Measurements from ENCODE around the gene C1orf53.

The C1orf53 gene

DNA sequence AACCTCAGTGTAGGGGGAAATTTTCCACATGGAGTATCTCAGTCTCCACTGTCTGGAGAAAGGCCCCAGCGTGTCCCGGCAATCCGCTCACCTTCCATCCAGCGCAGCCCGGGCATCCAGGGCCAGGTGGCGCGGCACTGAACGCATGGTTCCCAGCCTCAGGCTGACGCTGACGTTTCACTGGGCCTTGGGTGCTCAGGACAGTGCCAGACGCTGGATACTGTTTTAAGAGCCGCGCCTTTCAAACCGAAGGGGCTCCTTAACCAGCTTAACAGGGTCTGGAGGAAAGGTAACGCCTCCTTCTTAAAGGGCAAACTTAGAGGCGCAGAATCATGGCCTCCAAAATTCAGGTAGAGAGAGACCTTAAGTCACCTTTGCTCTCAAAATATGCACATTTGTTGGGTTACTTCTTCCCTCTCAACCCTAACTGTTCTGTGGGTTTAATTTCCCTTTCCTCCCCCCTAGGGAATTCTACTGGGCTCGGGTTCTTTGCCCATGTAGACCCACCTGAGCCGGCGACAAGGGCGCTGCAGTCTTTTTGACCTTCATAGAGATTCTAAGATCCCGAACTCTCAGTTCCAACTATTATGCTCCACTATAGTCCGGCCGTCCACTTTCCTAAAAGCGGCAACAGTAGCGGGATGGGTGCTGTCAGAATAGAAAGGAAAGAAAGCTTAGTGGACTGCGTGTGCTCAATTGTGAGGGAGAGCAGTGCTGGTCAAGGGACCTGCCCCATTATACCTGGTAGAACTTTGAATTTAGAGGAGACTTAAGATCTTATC, 11.3 kb downstream of the C1orf53 start:
- no peak for TF ChIP-seq CTCF (IDR thresholded peaks at IDR 0.05; ENCODE audit: low read depth, low read length, missing control alignments)
- no peak for DNase-seq
- peaks cover 96% of the 10 kb centered on the region for H3K27me3 ChIP-seq (replicated peaks)
- H3K36me3 ChIP-seq (replicated peaks), result no peaks in the 10 kb centered on the region
- no peak overlapping the region for H3K4me3 ChIP-seq (ENCODE audit: low read depth, low read length)
- no peak overlapping the region for H3K27ac ChIP-seq
- in situ Hi-C loops (cut with HindIII; ENCODE audit: low pct_ligation_motif_present, low sequenced_read_pairs), result no loop called here

DNA sequence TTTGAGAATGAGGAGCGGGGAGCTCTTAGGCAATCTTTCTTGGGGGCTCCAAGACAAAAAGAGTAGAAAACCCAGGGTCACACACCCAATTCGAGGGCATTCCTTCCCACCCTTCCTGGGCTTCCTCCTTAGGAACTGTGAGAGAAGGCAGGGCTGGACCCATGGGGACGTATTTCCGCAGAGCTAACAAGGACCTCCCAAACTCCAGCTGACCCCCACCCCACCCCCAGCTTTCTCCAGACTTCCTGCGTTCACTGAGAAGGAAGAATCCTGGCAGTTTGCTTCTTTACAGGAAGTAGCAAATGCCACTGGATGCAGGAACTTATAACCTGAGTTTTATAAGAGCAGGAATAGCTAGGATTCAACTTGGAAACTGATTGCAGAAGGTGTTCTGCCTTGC, 12.1 kb downstream of the C1orf53 start:
- H3K27me3 ChIP-seq (replicated peaks), result peaks cover 96% of the 10 kb centered on the region
- no peak for DNase-seq
- H3K36me3 ChIP-seq (replicated peaks), result no peaks in the 10 kb centered on the region
- no peak overlapping the region for H3K4me3 ChIP-seq (ENCODE audit: low read depth, low read length)
- H3K27ac ChIP-seq, result no peak overlapping the region
- no peak for TF ChIP-seq CTCF (IDR thresholded peaks at IDR 0.05; ENCODE audit: low read depth, low read length, missing control alignments)
- in situ Hi-C loops (cut with HindIII; ENCODE audit: low pct_ligation_motif_present, low sequenced_read_pairs), result no loop called here

GRCh38 chr1:197915260-197915861, 12.9 kb downstream of the C1orf53 start:
- TF ChIP-seq CTCF (IDR thresholded peaks at IDR 0.05; ENCODE audit: low read depth, low read length, missing control alignments), result no peak
- Histone ChIP-seq H3K36me3 (replicated peaks) (no peaks in the 10 kb centered on the region), H3K4me3 (ENCODE audit: low read depth, low read length) (no peak overlapping the region)

GRCh38 chr1:197915862-197916499, 13.6 kb downstream of the C1orf53 start:
- peak; percentile 86 for TF ChIP-seq CTCF (IDR thresholded peaks at IDR 0.05; ENCODE audit: low read depth, low read length, missing control alignments)
- Histone ChIP-seq H3K27me3 (replicated peaks) (peaks cover 94% of the 10 kb centered on the region), H3K27ac (no peak overlapping the region), H3K36me3 (replicated peaks) (no peaks in the 10 kb centered on the region), H3K4me3 (ENCODE audit: low read depth, low read length) (peak overlapping the region; percentile 15)
- peak; percentile 45 for DNase-seq
- in situ Hi-C loops (cut with HindIII; ENCODE audit: low pct_ligation_motif_present, low sequenced_read_pairs), result no loop called here

More at GRCh38 chr1:197915260-197915861, 12.9 kb downstream of the C1orf53 start:
- Histone ChIP-seq H3K27ac (no peak overlapping the region), H3K27me3 (replicated peaks) (peaks cover 94% of the 10 kb centered on the region)
- no peak for DNase-seq
- in situ Hi-C loops (cut with HindIII; ENCODE audit: low pct_ligation_motif_present, low sequenced_read_pairs), result no loop called here

- Histone ChIP-seq H3K36me3 (replicated peaks) (no peaks in the 10 kb centered on the region), H3K27me3 (replicated peaks) (peaks cover 94% of the 10 kb centered on the region), H3K27ac (no peak overlapping the region), H3K4me3 (ENCODE audit: low read depth, low read length) (no peak overlapping the region)
- TF ChIP-seq CTCF (IDR thresholded peaks at IDR 0.05; ENCODE audit: low read depth, low read length, missing control alignments), result no peak
- no peak for DNase-seq
- in situ Hi-C loops (cut with HindIII; ENCODE audit: low pct_ligation_motif_present, low sequenced_read_pairs), result no loop called here
These were observed 14.1 kb downstream of the C1orf53 start for GRCh38 chr1:197916500-197916983.

Measured in brain microvascular endothelial cell (primary cell).